PC-9 (cell line): ENCODE measurements around the gene ANKDD1B.

ENCODE experiments used
- CTCF ChIP-seq: fragments of 200-600 bp; sonication (generic); conservative IDR thresholded peaks from 2 replicates; pipeline ENCODE4 v1.6.1; 2017; ENCODE audit warnings: mixed run types, antibody characterized with exemption, mild to moderate bottlenecking, moderate library complexity
- EZH2 ChIP-seq: fragments of 200-600 bp; sonication (generic); IDR thresholded peaks from 2 replicates; pipeline ENCODE4 v1.8.0; 2017; ENCODE audit warnings: antibody characterized with exemption, low read depth

GRCh38 chr5:75656311-75657003, 45.2 kb downstream of the ANKDD1B start:
- TF ChIP-seq EZH2 (no peak), CTCF (no peak)
